HTR-8/SVneo (cell line): ENCODE data around the gene FHIT.

Experiments
- DNase-seq: peaks from one replicate; pipeline ENCODE4 v3.0.0; 2011; ENCODE audit warnings: low spot score, mixed read lengths; ENCODE audit not compliant: insufficient read length
- FAIRE-seq: peaks from 2 replicates; lab custom pipeline; 2011; peaks lifted over from hg19 to GRCh38; lab: Jason Lieb, UNC

Gene FHIT

DNA sequence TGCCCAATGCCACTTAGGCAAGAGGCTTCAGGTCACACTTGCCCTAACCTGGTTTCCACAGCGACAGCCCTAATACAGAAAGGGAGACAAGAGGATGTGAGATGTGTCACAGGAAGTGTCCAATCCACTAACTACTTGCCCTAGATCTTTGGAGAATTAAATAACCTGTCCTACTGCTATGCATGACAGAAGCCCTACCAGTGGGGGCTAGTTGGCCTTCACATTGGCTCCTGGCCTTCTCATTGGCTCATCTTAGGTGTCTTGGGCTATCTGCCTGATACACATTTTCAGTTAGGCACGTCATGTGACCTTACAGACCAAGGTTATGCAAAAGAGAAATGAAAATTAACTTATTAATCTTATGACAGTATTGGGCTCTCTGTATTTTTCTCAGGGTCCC, 449.9 kb downstream of the FHIT start:
- no peak for FAIRE-seq
- no peak for DNase-seq

DNA sequence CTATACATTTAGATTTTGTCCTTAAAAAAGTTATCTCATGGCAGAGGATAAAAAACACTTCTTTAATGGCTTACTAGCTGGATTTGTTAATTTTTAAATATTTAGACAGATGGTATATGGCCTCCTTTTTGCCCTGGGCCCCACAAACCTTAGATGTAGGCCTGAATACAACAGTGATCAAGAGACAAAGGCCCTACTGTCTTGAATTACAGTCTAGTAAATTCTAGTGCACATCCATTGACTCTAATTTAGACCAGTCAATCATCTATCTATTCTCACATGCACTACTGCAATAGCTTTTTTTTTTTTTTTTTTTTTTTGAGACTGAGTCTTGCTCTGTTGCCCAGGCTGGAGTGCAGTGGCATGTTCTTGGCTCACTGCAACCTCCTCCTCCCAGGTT, 452.8 kb downstream of the FHIT start:
- FAIRE-seq, result no peak
- no peak for DNase-seq

DNA sequence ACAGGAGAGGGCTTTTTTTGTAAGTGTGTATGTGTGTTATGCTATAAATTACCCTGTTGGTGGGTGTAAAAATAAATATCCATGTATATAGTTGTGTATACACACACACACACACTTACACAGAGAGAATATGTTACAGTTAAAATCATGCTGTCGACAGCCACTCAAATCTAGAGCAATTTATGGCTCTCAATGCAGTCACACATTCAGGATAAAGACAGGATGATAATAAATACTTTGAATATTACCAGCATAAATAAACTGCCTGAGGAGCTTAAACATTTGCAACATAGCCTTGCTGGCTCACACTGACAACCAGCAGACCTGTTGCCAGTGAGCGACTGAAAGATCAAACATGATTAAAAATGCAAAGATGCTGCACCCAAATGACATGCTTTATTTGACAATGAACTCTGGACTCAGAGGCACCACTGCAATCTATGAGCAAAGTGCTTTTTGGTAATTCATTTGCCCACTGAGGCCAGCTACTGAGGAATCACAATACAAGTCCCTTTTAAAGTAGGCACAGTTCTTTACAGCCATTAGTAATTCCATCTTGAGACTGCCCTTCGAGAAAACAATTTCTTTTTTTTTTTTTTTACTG, 458.9 kb downstream of the FHIT start:
- DNase-seq, result no peak

GRCh38 chr3:60788185-60788584, 463.1 kb downstream of the FHIT start:
- DNase-seq (no peak), FAIRE-seq (no peak)

More for the DNA sequence above, 458.9 kb downstream of the FHIT start:
- FAIRE-seq, result no peak

DNA sequence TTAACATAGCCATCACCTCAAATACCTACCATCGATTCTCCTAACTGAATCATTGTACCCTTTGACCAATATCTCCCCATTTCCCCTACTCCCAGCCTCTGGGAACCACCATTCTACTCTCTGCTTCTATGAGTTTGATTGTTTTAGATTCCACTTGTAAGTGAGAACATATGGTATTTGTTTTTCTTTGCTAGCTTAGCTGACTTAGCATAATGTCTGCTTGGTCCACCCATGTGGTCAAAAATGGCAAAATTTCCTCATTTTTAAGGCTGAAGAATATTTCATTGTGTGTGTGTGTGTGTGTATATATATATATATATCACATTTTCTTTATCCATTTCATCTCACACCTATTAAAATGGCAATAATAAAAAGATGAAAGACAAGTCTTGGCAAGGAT, 469.3 kb downstream of the FHIT start:
- no peak for DNase-seq

DNA sequence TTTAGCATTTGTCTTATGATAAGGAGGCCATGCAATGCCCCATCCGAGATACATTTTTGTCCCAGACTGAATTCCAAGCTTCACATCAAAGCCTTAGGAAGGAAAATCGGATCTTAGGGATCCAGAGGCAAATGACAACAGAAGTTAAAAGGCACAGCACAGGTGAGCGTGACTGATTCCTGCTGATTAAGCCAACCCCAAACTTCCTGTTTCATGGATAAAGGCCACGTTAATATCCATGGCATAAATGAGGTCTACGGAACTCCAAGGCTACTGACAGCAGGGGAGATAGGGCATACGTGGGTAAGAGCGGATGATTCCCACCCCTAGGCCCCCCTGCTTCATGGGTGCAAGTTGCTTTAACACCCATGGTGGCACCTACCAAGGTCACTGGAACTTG, 471.6 kb downstream of the FHIT start:
- DNase-seq, result no peak
- FAIRE-seq, result no peak

More for the DNA sequence above, 469.3 kb downstream of the FHIT start:
- FAIRE-seq, result no peak

DNA sequence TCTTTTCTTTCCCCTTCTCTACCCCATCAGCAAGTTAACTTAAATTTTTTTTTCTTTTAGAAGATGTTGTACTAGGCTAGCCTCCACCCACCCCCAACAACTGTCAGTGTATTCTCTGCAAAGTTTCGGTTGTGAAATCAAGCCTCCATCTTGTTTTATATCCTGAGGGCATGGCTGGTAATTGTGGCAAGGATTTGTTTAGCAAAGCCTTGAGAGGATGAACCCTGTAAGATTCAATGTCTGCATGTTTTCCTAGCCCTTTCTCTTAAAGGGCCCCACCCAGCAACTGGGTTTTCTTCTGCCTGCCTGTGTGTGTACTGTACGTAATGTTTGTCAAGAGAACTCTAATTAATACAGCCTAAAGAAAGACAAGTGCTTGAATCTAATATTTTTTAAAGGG, 475.3 kb downstream of the FHIT start:
- FAIRE-seq, result no peak
- DNase-seq, result no peak

GRCh38 chr3:60774617-60775016, 476.6 kb downstream of the FHIT start:
- DNase-seq, result no peak
- no peak for FAIRE-seq

DNA sequence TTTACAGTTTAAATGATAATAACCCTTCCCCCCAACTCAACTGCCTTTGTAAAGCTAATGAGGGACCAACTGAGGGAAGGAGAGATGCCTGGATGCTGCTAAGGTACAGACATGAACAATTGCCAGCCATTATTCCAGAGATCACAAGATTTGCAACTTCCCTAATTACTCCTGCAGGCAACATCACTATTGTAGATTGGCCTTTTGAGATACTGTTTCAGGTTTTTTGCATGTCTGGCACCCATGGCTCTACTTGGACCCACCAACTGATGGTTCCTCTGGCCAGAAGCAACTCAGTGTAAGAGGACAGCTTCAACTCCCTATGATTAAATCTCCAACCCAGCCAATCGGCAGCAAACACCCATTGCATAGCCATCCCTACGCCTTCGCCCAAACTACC, 478.7 kb downstream of the FHIT start:
- DNase-seq (no peak), FAIRE-seq (no peak)

GRCh38 chr3:60771766-60772165, 479.5 kb downstream of the FHIT start:
- DNase-seq, result no peak
- no peak for FAIRE-seq

DNA sequence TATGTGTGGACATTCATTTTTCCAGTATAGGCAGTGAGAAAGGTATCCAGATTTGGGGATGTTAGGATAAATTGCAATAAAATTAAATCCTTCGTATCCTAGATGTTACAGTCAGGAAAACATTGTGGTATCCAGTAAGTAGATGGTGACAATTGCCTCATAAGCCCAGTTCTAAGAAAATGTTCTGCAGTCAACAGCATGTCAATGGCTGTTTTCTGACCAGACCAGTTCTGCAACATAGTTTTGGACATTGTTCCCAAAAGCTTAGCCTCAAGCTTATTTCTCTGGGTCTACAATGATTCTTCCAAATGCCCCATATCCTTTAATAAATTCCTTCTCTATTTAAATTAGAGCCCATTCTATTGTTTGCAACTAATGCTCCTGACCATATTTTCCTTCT, 480.7 kb downstream of the FHIT start:
- DNase-seq, result no peak
- no peak for FAIRE-seq

- FAIRE-seq (no peak), DNase-seq (no peak)
Measured at GRCh38 chr3:60767536-60767935, 483.7 kb downstream of the FHIT start.

GRCh38 chr3:60765776-60766175, 485.5 kb downstream of the FHIT start:
- no peak for FAIRE-seq

GRCh38 chr3:60764870-60765269, 486.4 kb downstream of the FHIT start:
- FAIRE-seq, result no peak
- no peak for DNase-seq

More at GRCh38 chr3:60765776-60766175, 485.5 kb downstream of the FHIT start:
- DNase-seq, result no peak

DNA sequence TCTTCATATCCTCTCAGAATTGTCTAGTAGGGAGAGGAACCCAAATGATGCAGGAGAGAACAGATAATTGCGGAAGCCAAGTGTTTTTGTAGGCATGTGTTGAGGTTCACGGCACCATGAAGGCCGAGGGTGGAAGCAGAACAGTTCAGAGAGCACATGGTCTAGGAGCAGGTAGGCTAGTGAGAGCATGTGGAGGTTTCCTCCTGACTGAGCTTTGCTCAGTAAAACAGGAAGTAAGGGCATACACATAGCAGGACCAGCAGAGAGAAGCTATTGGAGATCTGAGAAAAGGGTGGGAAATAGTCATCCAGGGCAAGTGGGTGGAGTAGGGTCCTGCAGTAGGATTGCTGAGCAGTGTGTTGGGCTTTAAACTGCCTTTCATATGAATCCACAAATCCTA, 491.1 kb downstream of the FHIT start:
- DNase-seq (no peak), FAIRE-seq (no peak)

GRCh38 chr3:60759439-60759838, 491.8 kb downstream of the FHIT start:
- DNase-seq (no peak), FAIRE-seq (no peak)

DNA sequence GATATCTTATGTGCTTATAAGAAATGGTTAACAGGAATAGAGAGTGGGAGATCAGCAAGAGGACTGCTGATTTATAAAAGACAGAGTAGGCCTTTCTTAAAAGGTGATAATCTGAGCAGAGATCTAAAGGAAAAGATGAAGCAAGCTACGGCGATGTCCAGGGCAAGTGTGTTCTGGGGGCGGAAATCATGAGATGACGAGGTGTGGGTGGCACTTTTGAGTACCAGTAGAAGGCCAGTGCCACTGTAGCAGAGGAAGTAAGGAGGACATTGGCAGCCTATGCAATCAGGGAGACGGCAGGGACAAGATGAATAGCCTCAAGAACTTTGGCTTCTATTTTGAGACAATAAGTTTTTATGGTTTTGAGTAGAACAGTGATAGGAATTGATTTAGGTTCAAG, 492.4 kb downstream of the FHIT start:
- DNase-seq, result no peak
- no peak for FAIRE-seq

- FAIRE-seq (no peak), DNase-seq (no peak)
Measured at GRCh38 chr3:60758171-60758570, 493.1 kb downstream of the FHIT start.

DNA sequence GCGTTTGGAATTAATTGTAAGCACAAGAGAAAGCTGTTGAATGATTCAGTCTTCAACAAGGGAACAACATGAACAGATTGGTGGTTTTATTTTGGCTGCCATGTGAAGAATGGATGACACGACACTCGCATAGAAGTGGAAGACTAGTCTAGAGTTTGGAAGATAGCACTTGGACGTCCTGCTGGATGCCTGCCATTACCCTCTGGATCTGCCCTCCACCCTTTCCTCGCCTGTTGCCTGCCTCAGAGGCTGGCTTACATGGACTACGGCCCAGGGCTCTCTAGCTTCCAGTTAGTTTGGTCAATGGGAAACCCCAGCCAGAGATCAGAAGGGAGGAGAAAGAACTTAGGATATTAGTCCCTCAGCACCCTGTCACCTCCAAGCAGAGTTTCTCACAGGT, 493.5 kb downstream of the FHIT start:
- DNase-seq (no peak), FAIRE-seq (no peak)

DNA sequence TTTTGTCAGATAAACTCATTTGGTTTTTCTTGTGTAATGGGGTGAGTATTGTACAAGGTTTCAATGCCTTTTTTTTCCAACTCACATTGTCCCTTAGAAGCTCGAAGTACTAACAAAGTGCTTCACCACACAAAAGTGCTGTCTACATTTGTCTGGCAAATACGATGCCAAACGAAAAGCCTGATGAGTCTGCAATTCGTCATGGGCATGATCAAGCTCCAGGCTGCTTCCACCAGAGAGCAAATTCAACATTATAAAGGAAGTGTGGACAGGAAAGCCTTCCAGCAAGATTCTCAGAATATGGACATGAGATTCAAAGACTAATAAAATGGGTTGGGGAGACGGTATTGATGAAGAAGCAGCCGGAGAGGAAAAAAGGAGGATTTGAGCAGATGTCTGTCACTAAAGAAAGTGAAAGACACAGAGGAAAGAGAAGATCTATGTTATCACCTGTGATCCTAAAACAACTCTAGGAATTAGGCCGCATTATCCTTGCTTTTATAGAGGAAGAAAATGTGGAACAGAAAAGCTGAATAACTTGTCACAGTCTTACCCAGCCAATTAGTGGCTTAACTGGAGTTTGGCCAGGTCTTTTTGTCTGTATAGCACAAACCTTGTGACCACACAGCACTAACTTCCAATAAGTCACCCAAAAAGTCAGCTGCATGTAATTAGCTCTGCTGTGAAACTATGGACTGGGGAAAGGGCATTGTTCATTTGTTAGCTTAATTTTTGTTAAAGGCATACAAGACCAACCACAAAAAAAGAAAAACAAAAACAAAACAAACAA, 494.8 kb downstream of the FHIT start:
- no peak for DNase-seq

DNA sequence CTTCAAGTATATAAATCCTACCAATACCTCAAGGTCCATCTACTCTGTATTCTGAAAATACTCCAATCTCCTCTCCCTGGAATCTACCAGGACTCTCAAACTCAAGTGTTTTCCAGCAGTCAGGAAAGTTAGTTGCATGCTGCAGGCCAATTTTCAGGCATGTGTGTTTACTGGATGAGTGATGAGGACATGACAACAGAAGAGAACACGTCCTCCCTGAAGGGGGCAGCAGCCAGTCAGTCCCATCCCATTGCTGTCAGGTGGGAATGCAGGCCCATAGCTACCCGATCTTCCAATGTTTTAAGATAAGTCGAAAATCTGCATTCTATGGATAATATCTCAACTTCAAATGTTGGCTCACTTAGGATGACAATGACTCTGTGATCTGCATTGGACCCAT, 496.2 kb downstream of the FHIT start:
- no peak for DNase-seq

More for the DNA sequence above, 494.8 kb downstream of the FHIT start:
- FAIRE-seq, result no peak

GRCh38 chr3:60754617-60755016, 496.6 kb downstream of the FHIT start:
- DNase-seq (no peak), FAIRE-seq (no peak)

More for the DNA sequence above, 496.2 kb downstream of the FHIT start:
- no peak for FAIRE-seq
